Measurements from ENCODE around the gene HIRIP3.

DNA sequence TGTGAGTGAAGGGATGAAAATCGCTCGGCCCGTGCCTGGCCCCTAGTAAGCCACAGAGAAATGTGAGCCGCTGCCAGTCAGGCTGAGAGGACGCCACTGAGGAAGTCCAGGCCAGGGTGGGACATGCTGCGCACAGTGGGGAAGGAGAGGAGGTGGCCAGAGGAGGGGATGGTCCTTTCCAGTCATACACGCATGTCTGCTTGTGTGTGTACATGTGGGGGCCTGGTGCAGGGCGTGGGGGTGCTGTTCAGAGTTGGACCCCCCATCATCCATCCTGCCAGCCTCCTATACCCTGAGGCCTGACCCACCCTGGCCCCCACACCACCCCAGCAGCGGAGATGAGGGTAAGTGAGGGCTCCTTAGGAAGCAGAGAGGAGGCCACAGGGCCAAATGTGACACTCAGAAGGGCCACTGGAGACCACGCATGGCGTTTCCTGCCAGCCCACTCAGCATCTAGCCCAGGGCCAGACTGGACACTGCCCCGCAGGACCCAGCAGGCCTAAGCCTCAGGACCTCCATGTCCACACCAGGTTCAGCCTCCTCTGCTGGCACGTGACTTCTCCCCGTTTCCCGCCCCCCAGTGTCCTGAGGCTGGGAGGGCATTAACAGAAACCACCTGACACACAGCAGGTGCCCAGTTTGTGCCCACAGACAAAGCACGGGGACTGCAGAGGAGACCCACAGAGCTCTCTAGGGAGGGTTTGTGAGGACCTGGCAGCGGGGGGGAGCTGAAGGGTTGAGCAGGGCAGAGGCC is 8.4 kb upstream of the HIRIP3 start:
- TF ChIP-seq, protein P1, sequence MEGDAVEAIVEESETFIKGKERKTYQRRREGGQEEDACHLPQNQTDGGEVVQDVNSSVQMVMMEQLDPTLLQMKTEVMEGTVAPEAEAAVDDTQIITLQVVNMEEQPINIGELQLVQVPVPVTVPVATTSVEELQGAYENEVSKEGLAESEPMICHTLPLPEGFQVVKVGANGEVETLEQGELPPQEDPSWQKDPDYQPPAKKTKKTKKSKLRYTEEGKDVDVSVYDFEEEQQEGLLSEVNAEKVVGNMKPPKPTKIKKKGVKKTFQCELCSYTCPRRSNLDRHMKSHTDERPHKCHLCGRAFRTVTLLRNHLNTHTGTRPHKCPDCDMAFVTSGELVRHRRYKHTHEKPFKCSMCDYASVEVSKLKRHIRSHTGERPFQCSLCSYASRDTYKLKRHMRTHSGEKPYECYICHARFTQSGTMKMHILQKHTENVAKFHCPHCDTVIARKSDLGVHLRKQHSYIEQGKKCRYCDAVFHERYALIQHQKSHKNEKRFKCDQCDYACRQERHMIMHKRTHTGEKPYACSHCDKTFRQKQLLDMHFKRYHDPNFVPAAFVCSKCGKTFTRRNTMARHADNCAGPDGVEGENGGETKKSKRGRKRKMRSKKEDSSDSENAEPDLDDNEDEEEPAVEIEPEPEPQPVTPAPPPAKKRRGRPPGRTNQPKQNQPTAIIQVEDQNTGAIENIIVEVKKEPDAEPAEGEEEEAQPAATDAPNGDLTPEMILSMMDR (IDR thresholded peaks at IDR 0.05; ENCODE audit: control extremely low read depth in 1 of 3, insufficient read depth in 1 of 3, low read depth in 1 of 3, low read length in 3 of 3), result no peak
- TF ChIP-seq TAF7 (optimal IDR thresholded peaks at IDR 0.05; ENCODE audit: borderline replicate concordance, low read depth, low read length) (no peak), MAFK (IDR thresholded peaks at IDR 0.05; ENCODE audit: low read depth, low read length) (no peak)
